ENCODE results near the gene ANKIB1.

Gene ANKIB1

GRCh38 chr7:92279396-92280031 lies 33.7 kb downstream of the ANKIB1 start:
- H3K9me3 ChIP-seq (ENCODE audit: insufficient read depth, low read depth, low read length): peaks cover 11% of the 10 kb centered on the region; the same call in 1 of the 2 replicates
- H3K9ac ChIP-seq (ENCODE audit: low read depth, low read length, poor library complexity, severe bottlenecking): no peak overlapping the region
- H3K4me2 ChIP-seq (ENCODE audit: low read depth, low read length, poor library complexity, severe bottlenecking): no peak overlapping the region
- peaks cover 4% of the 10 kb centered on the region for H3K4me1 ChIP-seq (ENCODE audit: insufficient read depth, low read length, poor library complexity, severe bottlenecking)
- no peaks in the 10 kb centered on the region for H3F3A ChIP-seq (ENCODE audit: low read depth)
- H2AFZ ChIP-seq (ENCODE audit: low read length): no peak overlapping the region
- no peaks in the 10 kb centered on the region for H4K20me1 ChIP-seq (ENCODE audit: insufficient read depth, low read length, poor library complexity, severe bottlenecking)
- H3K27me3 ChIP-seq (ENCODE audit: insufficient read depth, low read length, poor library complexity, severe bottlenecking): no peaks in the 10 kb centered on the region
- peaks cover 78% of the 10 kb centered on the region for H3K79me2 ChIP-seq (ENCODE audit: insufficient read depth, low read length)
- no peak overlapping the region for H3K4me3 ChIP-seq (ENCODE audit: low read length, poor library complexity, severe bottlenecking)
- no peak for TF ChIP-seq EZH2phosphoT487 (IDR thresholded peaks at IDR 0.05; ENCODE audit: borderline replicate concordance)
- no peak for TF ChIP-seq CTCF (conservative IDR thresholded peaks at IDR 0.05; ENCODE audit: low read length)
- H3K9me2 ChIP-seq (replicated peaks; ENCODE audit: low read depth, low read length): no peaks in the 10 kb centered on the region
- peaks cover 11% of the 10 kb centered on the region; the same call in 1 of the 2 replicates for H3K36me3 ChIP-seq (ENCODE audit: insufficient read depth, low read length)

- Histone ChIP-seq H3K4me1 (ENCODE audit: insufficient read depth, low read length, poor library complexity, severe bottlenecking) (peaks cover 4% of the 10 kb centered on the region), H2AFZ (ENCODE audit: low read length) (no peak overlapping the region), H3K36me3 (ENCODE audit: insufficient read depth, low read length) (peaks cover 11% of the 10 kb centered on the region; the same call in 1 of the 2 replicates), H3K9me3 (ENCODE audit: insufficient read depth, low read depth, low read length) (peaks cover 11% of the 10 kb centered on the region; the same call in 1 of the 2 replicates), H3F3A (ENCODE audit: low read depth) (no peaks in the 10 kb centered on the region), H3K4me3 (ENCODE audit: low read length, poor library complexity, severe bottlenecking) (no peak overlapping the region), H4K20me1 (ENCODE audit: insufficient read depth, low read length, poor library complexity, severe bottlenecking) (no peaks in the 10 kb centered on the region), H3K27me3 (ENCODE audit: insufficient read depth, low read length, poor library complexity, severe bottlenecking) (no peaks in the 10 kb centered on the region), H3K79me2 (ENCODE audit: insufficient read depth, low read length) (peaks cover 75% of the 10 kb centered on the region), H3K9me2 (replicated peaks; ENCODE audit: low read depth, low read length) (no peaks in the 10 kb centered on the region), H3K9ac (ENCODE audit: low read depth, low read length, poor library complexity, severe bottlenecking) (no peak overlapping the region), H3K4me2 (ENCODE audit: low read depth, low read length, poor library complexity, severe bottlenecking) (no peak overlapping the region)
- TF ChIP-seq EZH2phosphoT487 (IDR thresholded peaks at IDR 0.05; ENCODE audit: borderline replicate concordance): no peak
- TF ChIP-seq CTCF (conservative IDR thresholded peaks at IDR 0.05; ENCODE audit: low read length): no peak
Measured at GRCh38 chr7:92281031-92281430, 35.3 kb downstream of the ANKIB1 start.

GRCh38 chr7:92282221-92282814 lies 36.5 kb downstream of the ANKIB1 start:
- Histone ChIP-seq H3K4me2 (ENCODE audit: low read depth, low read length, poor library complexity, severe bottlenecking) (no peak overlapping the region), H4K20me1 (ENCODE audit: insufficient read depth, low read length, poor library complexity, severe bottlenecking) (peaks cover 6% of the 10 kb centered on the region), H3K79me2 (ENCODE audit: insufficient read depth, low read length) (peaks cover 72% of the 10 kb centered on the region)

More at GRCh38 chr7:92282221-92282814, 36.5 kb downstream of the ANKIB1 start:
- H2AFZ ChIP-seq (ENCODE audit: low read length): no peak overlapping the region
- H3K36me3 ChIP-seq (ENCODE audit: insufficient read depth, low read length): peaks cover 9% of the 10 kb centered on the region; the same call in 1 of the 2 replicates
- TF ChIP-seq EZH2phosphoT487 (IDR thresholded peaks at IDR 0.05; ENCODE audit: borderline replicate concordance) (no peak), CTCF (conservative IDR thresholded peaks at IDR 0.05; ENCODE audit: low read length) (no peak)
- no peaks in the 10 kb centered on the region for H3F3A ChIP-seq (ENCODE audit: low read depth)
- peaks cover 11% of the 10 kb centered on the region; the same call in 1 of the 2 replicates for H3K9me3 ChIP-seq (ENCODE audit: insufficient read depth, low read depth, low read length)
- H3K9ac ChIP-seq (ENCODE audit: low read depth, low read length, poor library complexity, severe bottlenecking): no peak overlapping the region
- no peak overlapping the region for H3K4me3 ChIP-seq (ENCODE audit: low read length, poor library complexity, severe bottlenecking)
- peaks cover 4% of the 10 kb centered on the region for H3K4me1 ChIP-seq (ENCODE audit: insufficient read depth, low read length, poor library complexity, severe bottlenecking)
- H3K9me2 ChIP-seq (replicated peaks; ENCODE audit: low read depth, low read length): no peaks in the 10 kb centered on the region
- no peaks in the 10 kb centered on the region for H3K27me3 ChIP-seq (ENCODE audit: insufficient read depth, low read length, poor library complexity, severe bottlenecking)

Data from Loucy (cell line).